Stimulated activated CD8-positive, alpha-beta memory T cell treated with anti-CD3 and anti-CD28 coated beads, Interleukin-7, amount 100 ng/mL, for 48 hours (primary cell): ENCODE results near the gene LHFPL3.
"Not testable (repeated sequence)": the region's sequence is repeated elsewhere in the genome, so short reads cannot be mapped to it uniquely, and the experiment has no call there.

Experiments used
- DNase-seq, 2 donors: peaks; one replicate each; pipeline ENCODE4 v3.0.0-alpha.2; 2020; ENCODE audit warnings: low read depth in 1 of 2; ENCODE audit errors: extremely low read depth in 1 of 2

Gene LHFPL3

DNA sequence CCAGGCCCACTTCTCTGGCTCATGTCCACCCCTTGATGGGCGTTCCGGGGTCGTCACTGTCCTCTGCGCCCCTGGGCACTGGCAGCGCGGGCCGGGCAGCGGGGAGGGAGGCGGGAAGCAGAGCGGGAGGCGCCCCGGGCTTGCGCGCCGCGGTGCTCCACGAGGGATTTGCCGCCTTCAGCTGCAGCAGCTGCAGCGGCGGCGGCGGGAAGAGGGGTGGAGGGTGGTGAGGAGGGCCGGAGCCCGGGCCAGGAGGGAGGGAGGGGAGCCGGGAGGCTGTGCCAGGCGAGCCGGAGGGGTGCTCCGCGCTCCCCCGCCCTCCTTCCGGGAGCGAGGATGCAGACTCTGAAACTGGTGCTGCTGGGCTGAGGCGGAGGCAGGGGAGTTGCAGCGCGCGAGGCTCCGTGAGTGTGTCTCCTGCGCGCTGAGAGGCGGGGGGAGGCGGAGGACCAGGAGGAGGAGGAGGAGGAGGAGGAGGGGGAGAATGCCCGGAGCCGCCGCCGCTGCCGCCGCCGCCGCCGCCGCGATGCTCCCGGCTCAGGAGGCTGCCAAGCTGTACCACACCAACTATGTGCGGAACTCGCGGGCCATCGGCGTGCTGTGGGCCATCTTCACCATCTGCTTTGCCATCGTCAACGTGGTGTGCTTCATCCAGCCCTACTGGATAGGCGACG is at the start of gene LHFPL3:
Gene LHFPL3, plus strand, starts transcription at position 308 of the 674 bp plus-strand sequence.
- DNase-seq: no peak

GRCh38 chr7:104281685-104282084 is 46.7 kb upstream of the LHFPL3 start:
- not testable (repeated sequence) for DNase-seq

DNA sequence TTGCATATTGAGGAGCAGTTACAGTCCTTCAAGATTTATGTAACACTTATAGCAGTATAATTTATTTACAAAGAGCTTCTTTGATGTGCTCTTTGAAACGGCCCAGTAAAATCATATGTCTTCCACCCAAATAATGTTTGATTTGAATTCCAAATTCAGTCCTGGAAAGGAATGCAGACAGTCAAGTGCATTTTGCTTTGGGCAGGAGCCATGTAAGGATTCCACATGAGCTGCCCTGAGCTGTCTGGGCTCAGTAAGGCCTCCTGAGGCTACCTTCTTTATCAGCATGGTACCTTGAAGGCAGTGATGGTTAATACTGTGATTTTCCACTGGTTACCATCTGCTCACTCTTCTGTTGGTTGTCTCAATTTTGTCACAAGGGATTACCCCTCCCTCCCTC is 41.6 kb upstream of the LHFPL3 start:
- DNase-seq: no peak

- no peak for DNase-seq
Measured at GRCh38 chr7:104288137-104288536, 40.3 kb upstream of the LHFPL3 start.

DNA sequence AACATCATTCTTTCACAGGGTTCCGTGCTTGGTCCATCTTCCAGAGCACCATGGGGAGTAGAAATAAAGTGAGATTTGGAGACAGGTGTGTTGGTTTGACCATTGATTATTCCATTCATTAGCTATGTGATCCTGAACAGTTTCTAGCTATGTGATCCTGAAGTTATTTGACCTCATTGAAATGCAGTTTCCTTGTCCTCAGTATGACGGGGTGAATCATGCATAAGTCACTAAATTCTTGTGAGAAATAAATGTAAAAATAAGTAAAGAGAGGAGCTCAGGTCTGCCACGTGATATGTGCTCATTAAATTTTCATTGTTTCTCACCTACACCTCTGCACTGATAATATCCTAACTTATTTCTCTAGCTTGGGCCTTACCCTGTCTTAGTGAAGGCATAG is 34.1 kb upstream of the LHFPL3 start:
- no peak for DNase-seq

DNA sequence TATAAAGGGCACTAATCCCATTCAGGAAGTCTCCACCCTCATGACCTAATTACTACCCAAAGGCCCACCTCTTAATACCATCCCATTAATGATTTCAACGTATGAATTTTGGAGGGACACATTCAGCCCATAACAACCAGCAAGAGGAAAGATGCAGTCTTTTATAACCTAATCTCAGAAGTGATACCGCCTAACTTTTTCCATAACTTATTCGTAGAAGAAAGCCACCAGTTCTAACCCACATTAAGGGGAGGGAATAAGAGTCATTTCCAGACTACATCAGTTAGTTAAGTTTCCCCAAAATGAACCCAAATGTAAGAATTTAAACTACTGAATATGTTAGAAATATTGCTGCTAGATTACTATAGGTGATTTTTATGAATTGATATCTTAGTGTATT is 32.1 kb upstream of the LHFPL3 start:
- no peak for DNase-seq

DNA sequence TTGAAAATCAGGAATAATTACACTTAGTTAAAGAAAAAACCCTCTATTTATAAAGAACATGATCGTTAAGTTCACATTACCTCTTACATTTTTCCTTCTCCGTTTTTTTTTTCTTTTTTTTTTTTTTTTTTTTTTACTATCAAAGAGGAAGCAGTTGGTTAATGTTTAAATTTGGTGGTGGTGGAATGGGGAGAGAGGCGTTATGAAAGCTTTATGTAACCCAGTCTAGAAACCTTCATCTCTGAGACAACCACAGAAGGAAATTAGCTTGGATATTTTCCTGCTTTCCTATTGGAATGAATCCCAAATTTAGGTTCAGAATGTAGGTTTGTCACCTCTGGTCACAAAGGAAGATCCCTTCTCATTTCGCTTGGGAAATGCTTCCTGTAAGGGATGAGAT is 31.5 kb upstream of the LHFPL3 start:
- no peak for DNase-seq

DNA sequence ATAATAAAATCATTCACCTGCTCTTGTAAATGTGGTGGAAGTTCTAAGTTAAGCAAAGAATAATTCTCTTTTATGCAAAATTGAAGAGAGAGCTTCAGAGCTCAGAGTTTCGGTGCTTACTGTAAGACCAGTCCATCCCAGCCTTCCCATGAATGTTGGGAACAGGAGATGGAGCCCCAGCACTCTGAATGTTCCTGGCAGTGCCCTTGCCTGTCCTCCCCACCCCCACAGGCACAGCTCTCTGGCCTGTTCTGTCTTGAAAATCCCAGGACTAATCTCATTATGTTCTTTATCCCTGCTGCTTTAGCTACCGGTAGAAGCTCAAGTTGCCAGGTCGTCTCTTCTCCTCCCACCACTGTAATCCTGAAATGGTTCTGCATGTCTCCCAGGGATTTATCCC is 29.1 kb upstream of the LHFPL3 start:
- no peak for DNase-seq

GRCh38 chr7:104299777-104300176 is 28.6 kb upstream of the LHFPL3 start:
- no peak for DNase-seq

- DNase-seq: no peak
Measured at GRCh38 chr7:104306793-104307192, 21.6 kb upstream of the LHFPL3 start.

- no peak for DNase-seq
Measured at GRCh38 chr7:104317948-104318629, 10.3 kb upstream of the LHFPL3 start.

DNA sequence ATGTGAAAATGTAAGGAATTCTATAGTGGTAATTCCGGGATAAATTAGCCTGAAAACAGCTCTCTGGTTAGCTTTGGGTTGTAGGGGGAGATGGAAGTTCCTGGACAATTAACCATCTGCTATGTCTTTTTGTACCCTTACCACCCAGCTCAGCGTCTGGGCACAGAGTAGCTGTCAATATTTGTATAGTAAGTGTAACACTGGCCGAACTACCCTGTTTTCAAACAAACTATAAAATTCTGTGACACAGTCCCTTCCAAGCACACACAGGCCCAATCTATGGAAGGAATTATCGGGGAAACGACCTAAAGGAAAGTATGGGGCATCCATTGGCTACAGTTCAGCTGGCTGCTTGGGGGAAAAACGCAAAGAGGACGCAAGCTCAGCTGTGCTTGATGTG is 869 bp upstream of the LHFPL3 start:
- no peak for DNase-seq

GRCh38 chr7:104327938-104328295 is 486 bp upstream of the LHFPL3 start:
- DNase-seq: no peak

DNA sequence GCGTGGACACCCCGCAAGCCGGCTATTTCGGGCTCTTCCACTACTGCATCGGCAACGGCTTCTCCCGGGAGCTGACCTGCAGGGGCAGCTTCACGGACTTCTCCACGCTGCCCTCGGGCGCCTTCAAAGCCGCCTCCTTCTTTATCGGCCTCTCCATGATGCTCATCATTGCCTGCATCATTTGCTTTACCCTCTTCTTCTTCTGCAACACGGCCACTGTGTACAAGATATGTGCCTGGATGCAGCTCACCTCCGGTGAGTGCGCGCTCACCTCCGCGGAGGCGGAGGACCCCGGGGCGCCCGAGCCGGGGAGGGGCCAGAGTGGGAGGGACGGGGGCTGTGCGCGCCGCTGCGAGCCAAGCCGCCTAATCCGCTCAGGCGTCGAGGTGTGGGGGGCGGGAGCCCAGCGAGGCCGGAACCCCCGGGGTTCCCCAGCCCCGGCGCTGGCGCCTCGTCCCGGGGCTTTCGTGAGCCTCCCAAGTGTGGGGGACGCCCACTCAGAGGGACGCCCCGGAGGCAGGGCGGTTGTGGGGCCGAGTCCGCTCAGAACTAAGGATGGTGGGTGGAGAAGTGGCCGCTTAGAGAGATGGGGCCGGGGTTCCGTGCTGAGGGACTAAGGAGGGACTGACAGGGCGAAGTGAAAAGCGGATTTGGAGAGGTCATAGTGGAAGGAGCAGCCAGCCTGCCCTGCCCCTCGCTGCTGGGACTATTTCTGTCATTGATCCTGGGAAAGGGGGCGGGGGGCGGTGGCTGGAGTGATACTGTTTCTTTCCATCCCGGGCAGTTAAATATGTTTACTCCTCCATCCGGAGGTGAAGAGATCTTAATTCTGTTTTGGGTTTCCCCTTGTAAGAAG is 795 bp downstream of the LHFPL3 start:
- DNase-seq: no peak

DNA sequence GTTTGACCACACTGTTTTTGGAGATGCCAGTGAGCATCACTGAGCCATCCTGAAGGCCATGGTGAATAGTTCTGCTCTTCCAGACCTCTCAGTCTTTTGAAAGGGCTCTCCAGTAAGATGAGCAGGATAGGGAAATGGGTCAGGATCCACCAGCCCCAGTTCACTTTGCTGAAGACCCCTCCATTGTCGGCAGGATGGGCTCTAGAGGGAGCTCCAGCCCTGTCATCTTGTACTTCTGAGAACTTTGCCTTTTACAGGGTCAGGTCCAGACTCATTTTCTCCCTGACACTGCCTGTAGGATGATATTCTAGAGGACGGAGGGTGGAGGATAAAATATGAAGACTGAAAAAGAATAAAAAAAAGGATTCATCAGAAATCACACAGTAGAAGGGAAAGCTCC is 13.1 kb downstream of the LHFPL3 start:
- DNase-seq: no peak

- DNase-seq: no peak
Measured at GRCh38 chr7:104352736-104353135, 24.3 kb downstream of the LHFPL3 start.

DNA sequence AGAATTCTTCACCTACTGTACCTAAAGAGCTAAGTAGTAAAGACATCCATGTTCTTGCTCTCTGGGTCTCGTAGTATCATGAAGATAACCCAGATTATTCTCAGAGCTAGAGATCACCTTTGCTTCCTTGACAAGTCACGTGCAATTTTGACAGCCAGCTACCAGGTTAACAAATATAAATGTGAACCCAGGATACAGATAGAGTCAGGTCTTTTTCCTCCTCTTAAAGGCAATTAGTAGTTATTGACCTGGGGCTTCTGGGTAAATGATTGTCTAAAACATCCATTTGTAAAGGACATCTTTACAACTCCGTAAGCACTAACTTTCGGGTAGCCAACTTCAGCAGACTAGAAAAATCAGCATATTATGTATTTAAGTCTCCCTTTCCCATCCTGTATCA is 28.8 kb downstream of the LHFPL3 start:
- DNase-seq: no peak

- no peak for DNase-seq
Measured at GRCh38 chr7:104358446-104359132, 30.2 kb downstream of the LHFPL3 start.

- DNase-seq: no peak
Measured at GRCh38 chr7:104362756-104363155, 34.4 kb downstream of the LHFPL3 start.

- no peak for DNase-seq
Measured at GRCh38 chr7:104363355-104363754, 35.0 kb downstream of the LHFPL3 start.

DNA sequence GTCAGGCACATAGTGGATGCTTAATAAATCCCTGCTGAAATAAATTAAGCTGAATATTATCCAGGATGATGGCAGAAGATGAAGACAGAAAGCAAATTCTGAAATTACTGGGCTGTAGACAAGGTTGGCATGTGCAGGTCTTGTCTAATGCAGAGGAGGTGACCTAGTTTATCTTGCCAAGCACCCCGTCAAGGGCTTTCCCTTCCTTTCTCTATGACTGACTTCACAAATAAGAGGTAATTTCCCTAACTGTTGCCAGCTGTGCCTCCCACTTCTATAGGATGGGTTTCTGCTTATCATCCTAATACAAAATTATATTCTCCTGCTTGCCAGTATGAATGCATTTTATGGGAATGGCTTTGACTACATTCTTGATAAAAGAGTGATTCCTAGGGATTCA is 38.0 kb downstream of the LHFPL3 start:
- no peak for DNase-seq
